Panc1 (cell line): ENCODE results near the gene GPR15LG.

Experiments used
- CTCF ChIP-seq: fragments of 450-650 bp; IDR thresholded peaks from 2 replicates; pipeline ENCODE4 v1.5.1; 2017; ENCODE audit warnings: mild to moderate bottlenecking
- POLR2AphosphoS5 ChIP-seq: IDR thresholded peaks from 2 replicates; pipeline ENCODE4 v1.6.1; 2012; ENCODE audit warnings: mild to moderate bottlenecking, low read depth, low read length, moderate library complexity
- REST ChIP-seq, 2 experiments: IDR thresholded peaks; 2 replicates each; pipeline ENCODE4 v1.6.1; 2011 to 2012; ENCODE audit warnings: low read depth in 2 of 2, control low read depth in 1 of 2, low read length in 1 of 2, mild to moderate bottlenecking in 1 of 2, moderate library complexity in 1 of 2; ENCODE audit not compliant: insufficient read depth in 1 of 2
- SIN3A ChIP-seq: IDR thresholded peaks from 2 replicates; pipeline ENCODE4 v1.6.1; 2012; ENCODE audit warnings: low read depth, mild to moderate bottlenecking, low read length, moderate library complexity, borderline replicate concordance; ENCODE audit not compliant: insufficient read depth
- TCF7L2 ChIP-seq: IDR thresholded peaks from 2 replicates; pipeline ENCODE4 v1.6.1; 2011; ENCODE audit warnings: mild to moderate bottlenecking, low read depth, low read length, inconsistent platforms

- TF ChIP-seq CTCF (no peak), SIN3A (no peak), TCF7L2 (no peak), POLR2AphosphoS5 (no peak), REST (IDR thresholded peaks at IDR 0.05; ENCODE audit: insufficient read depth in 1 of 2, low read depth in 2 of 2, low read length in 1 of 2) (no peak)
Measured at GRCh38 chr10:84214046-84214572, 40.5 kb downstream of the GPR15LG start.
